HG03025 (cell line): ENCODE measurements around the gene SLC12A8.

Experiments
- ATAC-seq: cut with Tn5 transposase; IDR thresholded peaks from one replicate; pipeline ENCODE4 v1.9.1; 2021; ENCODE audit warnings: mild to moderate bottlenecking, moderate library complexity; ENCODE audit not compliant: unreplicated experiment, low FRiP score

Gene SLC12A8

DNA sequence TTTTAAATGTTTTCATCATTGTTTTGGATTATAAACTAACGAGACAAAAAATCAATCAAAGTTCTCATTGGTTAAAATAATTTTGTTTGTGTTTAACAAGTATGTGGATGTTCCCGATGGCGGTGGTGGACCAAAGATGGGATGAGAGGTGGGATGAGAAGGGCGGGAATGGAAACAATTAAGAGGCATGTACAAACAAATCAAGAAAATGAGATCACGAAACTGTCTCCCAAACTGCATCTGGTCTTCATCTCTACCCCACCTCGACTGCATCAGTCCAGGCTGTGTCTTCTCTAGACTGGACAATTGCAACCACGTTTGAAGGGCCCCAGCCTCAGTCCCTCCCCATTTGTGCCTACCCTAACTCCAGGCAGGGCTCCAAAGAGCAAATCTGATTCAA lies 56.1 kb downstream of the SLC12A8 start:
- ATAC-seq: no peak

- ATAC-seq: no peak
These were observed 57.7 kb downstream of the SLC12A8 start for GRCh38 chr3:125154800-125155269.

DNA sequence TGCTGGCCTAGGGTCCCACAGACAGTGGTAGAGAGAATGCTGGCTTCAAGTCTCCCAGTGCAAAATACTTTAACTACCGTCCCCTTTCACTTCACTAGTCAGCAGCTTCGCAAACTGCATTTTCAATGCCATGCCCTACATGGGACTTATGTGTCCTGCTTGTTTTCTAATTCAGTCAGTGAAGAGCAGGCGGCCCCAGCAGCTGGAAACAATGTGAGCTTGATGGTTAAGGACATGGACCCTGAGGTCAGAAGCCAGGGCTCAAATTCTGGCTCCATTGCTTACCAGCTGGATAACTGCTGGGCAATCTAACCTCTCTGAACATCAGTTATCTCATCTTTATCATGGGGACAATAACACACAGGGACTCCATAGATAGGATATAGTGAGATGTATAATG lies 58.4 kb downstream of the SLC12A8 start:
- no peak for ATAC-seq

- ATAC-seq: no peak
These were observed 59.6 kb downstream of the SLC12A8 start for GRCh38 chr3:125152951-125153350.

DNA sequence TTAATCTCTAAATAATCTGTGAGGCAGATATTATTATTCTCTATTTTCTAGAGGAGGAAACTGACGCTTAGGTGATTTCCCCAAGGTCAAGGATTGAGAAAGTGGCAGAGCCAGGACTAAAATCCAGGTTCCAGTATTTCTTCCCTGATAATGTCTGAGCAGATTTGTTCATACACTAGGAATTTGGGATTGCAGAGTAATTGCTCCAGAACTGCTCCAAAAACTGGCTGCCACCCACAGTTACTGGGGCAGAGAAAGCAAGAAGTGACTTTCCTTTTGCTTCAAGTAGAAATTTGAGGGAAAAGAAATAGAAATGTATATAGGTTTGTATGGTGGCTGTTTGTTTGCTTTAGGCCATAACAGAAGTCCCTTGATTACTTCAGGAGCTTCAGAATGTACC lies 60.6 kb downstream of the SLC12A8 start:
- no peak for ATAC-seq

GRCh38 chr3:125151442-125151817 lies 61.1 kb downstream of the SLC12A8 start:
- ATAC-seq: no peak

DNA sequence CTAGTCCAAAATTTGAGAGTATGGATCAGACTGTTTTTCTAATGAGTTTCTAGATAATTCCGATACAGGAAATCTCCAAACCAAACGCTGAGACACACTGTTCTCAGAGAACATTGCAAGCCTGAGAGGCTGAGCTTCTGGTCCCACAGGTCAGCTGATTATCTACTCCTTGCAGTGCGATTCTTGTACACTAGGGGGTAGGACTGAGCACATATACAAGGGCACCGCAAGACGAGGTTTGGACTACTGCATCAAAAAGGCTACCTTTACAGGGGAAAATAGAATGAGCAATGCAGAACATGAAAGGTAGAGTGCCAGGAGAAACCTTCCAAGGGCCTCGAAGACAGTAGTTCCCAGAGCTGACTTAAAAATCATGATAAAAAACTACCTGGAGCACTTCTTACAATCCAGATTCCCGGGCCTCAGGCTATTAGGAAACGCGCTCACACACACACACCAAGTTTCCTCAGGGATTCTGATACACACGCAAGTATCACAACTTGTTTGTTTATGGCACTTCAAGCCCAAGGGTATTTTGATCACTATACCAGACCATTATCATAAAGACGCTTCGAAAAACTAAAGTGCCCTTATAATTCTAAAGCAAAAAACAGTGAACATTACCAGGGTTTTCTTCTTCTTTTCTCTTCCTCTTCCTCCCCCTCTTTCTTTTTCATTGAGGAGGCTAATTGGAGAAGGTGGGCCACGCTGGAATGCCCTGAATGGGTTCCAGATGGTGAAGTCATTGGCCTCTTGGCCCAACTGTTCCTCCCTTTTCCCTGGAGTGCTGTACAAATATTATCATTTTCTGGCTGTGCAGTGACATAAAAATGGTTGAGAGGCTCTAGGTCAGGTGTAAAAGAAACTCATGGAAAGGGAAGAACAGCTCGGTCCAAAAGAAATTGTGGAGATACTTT lies 61.8 kb downstream of the SLC12A8 start:
- no peak for ATAC-seq

GRCh38 chr3:125149462-125149861 lies 63.1 kb downstream of the SLC12A8 start:
- ATAC-seq: no peak

DNA sequence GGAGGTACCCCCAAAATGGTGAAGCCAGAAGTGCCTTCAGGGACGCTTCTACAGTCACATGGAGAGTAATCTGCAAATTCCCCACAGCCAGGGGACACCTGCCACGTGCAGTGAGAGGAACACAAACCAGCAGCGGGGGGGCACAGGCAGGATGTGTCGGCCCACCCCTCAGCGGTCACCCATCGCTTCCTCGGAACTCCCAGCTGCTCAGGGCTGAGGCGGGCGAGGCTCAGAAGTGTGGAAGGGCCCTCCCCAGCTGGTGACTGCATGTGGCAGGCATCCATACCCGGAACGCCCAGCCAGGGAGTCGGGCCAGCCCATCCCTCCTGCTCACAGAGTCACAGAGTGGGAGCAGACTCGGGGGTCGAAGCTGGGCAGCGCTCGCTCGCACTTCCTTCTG lies 63.7 kb downstream of the SLC12A8 start:
- ATAC-seq: no peak

GRCh38 chr3:125148016-125148812 lies 64.3 kb downstream of the SLC12A8 start:
- ATAC-seq: no peak

DNA sequence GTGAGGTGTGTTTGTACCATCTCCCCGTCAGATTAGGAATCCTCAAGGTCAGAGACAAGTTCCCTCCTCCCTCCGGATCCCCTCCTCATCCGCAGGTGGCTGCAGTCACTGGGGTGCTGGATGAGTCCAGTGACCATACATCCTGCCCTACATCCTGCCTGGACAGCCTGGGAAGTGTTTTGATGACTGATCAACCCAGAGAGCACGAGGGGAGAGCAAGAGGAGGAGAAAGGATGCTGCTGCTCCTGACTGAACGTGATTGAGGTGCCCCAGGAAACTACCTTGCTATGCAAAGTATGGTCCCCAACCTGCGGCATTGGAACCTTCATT lies 65.1 kb downstream of the SLC12A8 start:
- no peak for ATAC-seq

- no peak for ATAC-seq
These were observed 65.7 kb downstream of the SLC12A8 start for GRCh38 chr3:125146626-125147490.

DNA sequence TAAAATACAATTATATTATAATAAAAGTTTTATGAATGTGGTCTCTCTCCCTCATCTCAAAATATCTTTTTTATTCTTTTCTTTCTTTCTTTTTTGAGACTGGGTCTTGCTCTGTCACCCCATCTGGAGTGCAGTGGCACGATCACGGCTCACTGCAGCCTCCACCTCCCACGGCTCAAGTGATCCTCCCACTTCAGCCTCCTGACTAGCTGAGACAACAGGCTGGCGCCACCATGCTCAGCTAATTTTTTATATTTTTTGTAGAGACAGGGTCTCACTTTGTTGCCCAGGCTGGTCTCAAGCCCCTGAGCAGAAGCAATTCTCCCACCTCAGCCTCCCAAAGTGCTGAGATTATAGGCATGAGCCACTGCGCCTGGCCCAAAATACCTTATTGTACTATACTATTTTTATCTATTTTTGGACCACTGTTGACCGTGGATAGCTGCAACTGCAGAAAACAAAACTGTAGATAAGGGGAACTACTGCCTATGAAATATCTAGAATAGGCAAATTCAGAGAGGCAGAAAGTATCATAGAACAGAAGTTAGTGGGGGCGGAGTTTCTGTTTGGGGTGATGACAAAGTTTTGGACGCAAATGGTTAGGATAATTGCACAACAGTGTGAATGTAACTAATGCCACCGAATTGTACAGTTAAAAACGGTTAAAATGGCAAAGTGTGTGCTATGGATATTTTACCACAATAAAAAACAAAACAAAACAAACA lies 66.6 kb downstream of the SLC12A8 start:
- ATAC-seq: no peak

DNA sequence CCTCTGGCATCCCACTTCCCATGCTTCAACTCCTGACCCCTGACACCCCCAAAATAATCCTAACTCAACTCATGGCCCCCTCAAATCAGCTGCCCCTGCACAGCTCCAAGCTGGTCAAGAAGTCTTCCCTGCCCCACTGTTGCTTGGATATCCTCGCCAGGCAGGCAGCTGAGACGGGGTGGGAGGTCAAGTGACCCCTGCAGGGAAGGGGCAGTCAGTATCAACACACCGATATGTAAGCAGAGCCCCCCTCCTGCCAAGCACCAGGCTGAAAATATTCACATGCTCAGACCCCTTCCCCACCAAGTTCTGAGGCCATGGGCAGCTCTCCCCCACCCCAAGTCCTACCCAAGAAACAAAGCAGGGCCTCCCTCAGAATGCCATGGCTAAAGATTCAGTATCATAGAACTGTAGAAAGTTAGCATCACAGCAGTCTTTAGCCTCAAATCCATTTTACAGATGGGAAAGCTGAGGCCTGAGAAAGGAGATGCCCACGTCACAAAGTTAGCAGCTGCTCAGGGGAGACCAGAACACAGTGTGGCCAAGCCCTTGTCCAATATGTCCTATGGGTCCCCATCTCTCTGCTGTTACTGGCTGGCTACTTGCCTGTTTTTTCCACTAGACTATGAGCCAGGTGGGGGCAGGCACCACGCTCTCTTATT lies 67.8 kb downstream of the SLC12A8 start:
- ATAC-seq: no peak

DNA sequence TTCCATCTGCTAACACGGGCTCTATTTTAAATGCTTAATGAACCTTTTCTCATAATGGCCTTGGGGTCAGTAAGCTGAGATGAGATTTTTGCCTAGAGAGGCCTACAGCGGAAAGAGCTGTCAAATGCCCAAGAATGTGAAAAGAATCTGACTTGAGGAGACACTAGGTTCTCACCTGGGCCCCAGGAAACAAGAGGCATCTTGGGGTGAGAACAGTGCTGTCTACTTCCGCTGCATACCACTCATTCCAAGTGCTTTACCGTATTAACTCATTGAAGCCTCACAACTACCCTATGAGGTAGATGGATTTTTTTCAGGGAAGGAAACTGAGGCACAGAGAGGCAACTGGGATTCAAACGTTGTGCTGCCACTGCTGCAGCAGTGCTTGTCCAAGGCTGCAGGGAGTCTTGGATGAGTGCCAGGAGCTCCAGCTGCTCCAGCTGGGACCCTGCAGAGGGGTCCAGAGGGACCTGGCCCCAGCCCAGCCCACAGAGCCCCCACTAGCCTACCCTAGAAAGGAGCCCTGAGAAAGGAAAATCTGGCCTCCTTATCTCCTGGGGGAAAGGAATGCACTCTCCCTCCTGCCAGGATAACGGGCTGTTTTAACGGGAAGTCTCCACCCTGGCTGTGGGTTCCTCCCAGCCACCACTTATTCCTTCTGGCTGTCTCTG lies 68.4 kb downstream of the SLC12A8 start:
- ATAC-seq: no peak

DNA sequence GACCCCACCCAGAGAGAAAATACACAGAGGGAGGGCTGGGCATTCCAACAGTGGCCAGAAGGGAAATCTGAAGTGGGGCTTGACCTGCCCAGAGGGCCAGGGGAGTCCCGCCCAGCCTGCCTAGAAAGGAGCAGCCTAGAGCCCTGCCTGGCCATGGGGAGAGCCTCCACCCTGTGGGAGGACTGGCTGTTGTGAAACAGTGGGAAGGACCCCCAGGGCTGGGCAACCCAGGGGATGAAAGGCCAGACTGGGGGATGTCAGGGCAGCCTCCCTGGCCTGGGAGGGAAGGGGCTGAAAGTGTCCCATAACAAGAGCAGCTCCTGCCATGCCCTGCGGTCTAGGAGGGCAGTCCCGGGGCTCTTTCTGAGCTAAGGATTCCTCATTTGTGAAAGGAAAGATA lies 69.0 kb downstream of the SLC12A8 start:
- no peak for ATAC-seq

GRCh38 chr3:125142940-125143339 lies 69.6 kb downstream of the SLC12A8 start:
- no peak for ATAC-seq

GRCh38 chr3:125142420-125142778 lies 70.1 kb downstream of the SLC12A8 start:
- no peak for ATAC-seq
